Measurements from ENCODE around the gene PBXIP1.

PBXIP1 gene

GRCh38 chr1:154955718-154956543, at the start of gene PBXIP1:
PBXIP1 (minus strand) TSS chr1:154956099; CDS start chr1:154953721, 2,378 bp downstream.
- H3K4me3 ChIP-seq (replicated peaks; ENCODE audit: low read depth, low read length), result peak within 1 kb of the TSS; percentile 54
- TF ChIP-seq CTCF (IDR thresholded peaks at IDR 0.05; ENCODE audit: low read depth, low read length, missing control alignments), result peak; percentile 27
- DNase-seq (ENCODE audit: extremely low read depth, low read depth), result peak; percentile 83

GRCh38 chr1:155005076-155006011, 49.4 kb upstream of the PBXIP1 start:
- DNase-seq (ENCODE audit: extremely low read depth, low read depth), result no peak
- peak overlapping the region; percentile 93; the same call in 1 of the 2 replicates for H3K4me3 ChIP-seq (replicated peaks; ENCODE audit: low read depth, low read length)
- no peak for TF ChIP-seq CTCF (IDR thresholded peaks at IDR 0.05; ENCODE audit: low read depth, low read length, missing control alignments)

- no peak for DNase-seq (ENCODE audit: extremely low read depth, low read depth)
- no peak for TF ChIP-seq CTCF (IDR thresholded peaks at IDR 0.05; ENCODE audit: low read depth, low read length, missing control alignments)
- peak overlapping the region; percentile 93 for H3K4me3 ChIP-seq (replicated peaks; ENCODE audit: low read depth, low read length)
These were observed 48.6 kb upstream of the PBXIP1 start for GRCh38 chr1:155004352-155005075.

GRCh38 chr1:155003766-155004351, 48.0 kb upstream of the PBXIP1 start:
- no peak for DNase-seq (ENCODE audit: extremely low read depth, low read depth)
- no peak for TF ChIP-seq CTCF (IDR thresholded peaks at IDR 0.05; ENCODE audit: low read depth, low read length, missing control alignments)
- peak overlapping the region; percentile 93 for H3K4me3 ChIP-seq (replicated peaks; ENCODE audit: low read depth, low read length)

GRCh38 chr1:155003227-155003765, 47.4 kb upstream of the PBXIP1 start:
- no peak for DNase-seq (ENCODE audit: extremely low read depth, low read depth)
- TF ChIP-seq CTCF (IDR thresholded peaks at IDR 0.05; ENCODE audit: low read depth, low read length, missing control alignments), result no peak
- peak overlapping the region; percentile 93 for H3K4me3 ChIP-seq (replicated peaks; ENCODE audit: low read depth, low read length)
